ENCODE data around the gene TEDC1.

Gene TEDC1

DNA sequence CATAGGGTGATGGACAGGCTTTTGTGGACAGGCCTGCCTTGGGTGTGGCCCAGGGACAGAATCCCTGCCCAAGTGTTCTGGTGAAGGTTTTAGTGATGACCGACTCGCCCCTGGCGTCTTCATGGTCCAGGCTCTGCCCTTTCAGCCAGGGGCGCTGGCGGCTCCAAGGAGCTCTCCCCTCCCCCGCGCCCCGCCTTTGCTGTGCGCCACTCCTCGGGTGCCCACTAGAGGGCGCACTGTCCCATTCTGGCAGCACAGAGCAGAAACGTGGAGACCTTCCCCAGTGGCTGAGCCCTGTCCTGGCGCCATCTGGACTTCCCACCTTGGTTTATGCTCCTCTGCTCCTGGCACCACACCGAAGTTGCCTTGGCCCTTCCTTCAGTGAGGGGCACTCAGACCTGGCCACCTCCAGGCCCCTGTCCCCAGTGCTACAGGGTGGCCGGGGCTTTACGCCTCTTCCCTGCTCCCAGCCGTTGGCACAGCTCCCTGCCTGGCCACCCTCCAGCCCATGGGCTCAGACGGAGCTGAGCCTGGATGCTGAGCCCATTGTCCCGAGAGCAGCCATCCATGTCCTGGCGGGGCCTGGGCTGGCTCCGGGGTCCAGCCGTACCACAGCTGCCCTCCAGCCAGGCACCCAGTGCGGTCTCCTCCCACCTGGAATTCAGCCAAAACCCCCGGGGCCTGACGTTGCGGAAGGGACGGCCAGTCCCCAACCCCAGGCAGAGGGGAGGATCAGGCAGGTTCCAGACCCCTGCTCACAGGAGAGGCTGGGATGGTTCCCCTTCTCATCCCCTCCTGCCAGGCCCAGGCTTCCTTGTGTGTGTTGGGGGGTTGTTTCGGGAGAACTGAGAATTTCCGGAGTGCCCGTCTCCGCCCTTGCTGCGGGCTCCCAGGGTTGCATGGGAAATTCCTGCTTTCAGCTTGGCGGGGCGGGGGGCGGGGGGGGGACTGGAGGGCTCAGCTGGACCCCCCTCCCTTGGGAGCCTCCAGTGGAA is 9.9 kb upstream of the TEDC1 start (continued):
- TF ChIP-seq ZNF280C (tag by site-specific recombination; IDR thresholded peaks at IDR 0.05) (no peak), TRIM28 (IDR thresholded peaks at IDR 0.05; ENCODE audit: borderline replicate concordance, low read length) (peak; percentile 60; the same call in 1 of the 2 replicates), ZBTB1 (tag by site-specific recombination; IDR thresholded peaks at IDR 0.05) (no peak), ZNF777 (tag by site-specific recombination; IDR thresholded peaks at IDR 0.05; ENCODE audit: borderline replicate concordance) (no peak), SP7 (tag by site-specific recombination; IDR thresholded peaks at IDR 0.05) (peak; percentile 89), TCF7L2 (IDR thresholded peaks at IDR 0.05; ENCODE audit: borderline replicate concordance, low read depth, low read length) (no peak), REPIN1 (tag by site-specific recombination; IDR thresholded peaks at IDR 0.05; ENCODE audit: low read depth) (no peak), ZNF701 (tag by site-specific recombination; IDR thresholded peaks at IDR 0.05) (no peak), ZNF768 (tag by site-specific recombination; IDR thresholded peaks at IDR 0.05) (no peak; the same call in 1 of the 2 replicates), ZNF350 (tag by site-specific recombination; IDR thresholded peaks at IDR 0.05) (no peak), ZNF266 (tag by site-specific recombination; IDR thresholded peaks at IDR 0.05; ENCODE audit: low read depth) (no peak), ZNF830 (tag by site-specific recombination; IDR thresholded peaks at IDR 0.05; ENCODE audit: low read depth) (no peak), ZNF140 (tag by site-specific recombination; IDR thresholded peaks at IDR 0.05) (no peak), ZNF548 (tag by site-specific recombination; IDR thresholded peaks at IDR 0.05) (no peak), ZNF239 (tag by site-specific recombination; IDR thresholded peaks at IDR 0.05) (no peak), ZNF707 (tag by site-specific recombination; IDR thresholded peaks at IDR 0.05) (no peak), ZXDB (tag by site-specific recombination; IDR thresholded peaks at IDR 0.05) (peak; percentile 76; the same call in 1 of the 2 replicates), ZNF391 (tag by site-specific recombination; IDR thresholded peaks at IDR 0.05; ENCODE audit: borderline replicate concordance, low read depth) (peak; percentile 62; the same call in 1 of the 2 replicates), ZNF274 (IDR thresholded peaks at IDR 0.05; ENCODE audit: low read length) (no peak), ZNF274 (tag by site-specific recombination; IDR thresholded peaks at IDR 0.05; ENCODE audit: borderline replicate concordance) (no peak), ZNF560 (tag by site-specific recombination; IDR thresholded peaks at IDR 0.05; ENCODE audit: borderline replicate concordance) (peak; percentile 52; the same call in 1 of the 2 replicates), ZBTB20 (tag by site-specific recombination; IDR thresholded peaks at IDR 0.05) (peak; percentile 85), ZNF776 (tag by site-specific recombination; IDR thresholded peaks at IDR 0.05; ENCODE audit: borderline replicate concordance) (no peak), ZNF398 (tag by site-specific recombination; IDR thresholded peaks at IDR 0.05) (peak; percentile 83), BCL11B (tag by site-specific recombination; IDR thresholded peaks at IDR 0.05; ENCODE audit: low read depth) (peak; percentile 79; the same call in 1 of the 2 replicates), ZNF341 (tag by site-specific recombination; IDR thresholded peaks at IDR 0.05; ENCODE audit: low read depth) (peak; percentile 94), ZNF510 (tag by site-specific recombination; IDR thresholded peaks at IDR 0.05; ENCODE audit: insufficient replicate concordance) (no peak), ZNF76 (tag by site-specific recombination; IDR thresholded peaks at IDR 0.05; ENCODE audit: borderline replicate concordance, low read depth) (peak; percentile 39; the same call in 1 of the 2 replicates)
- TF ChIP-seq, protein P1, sequence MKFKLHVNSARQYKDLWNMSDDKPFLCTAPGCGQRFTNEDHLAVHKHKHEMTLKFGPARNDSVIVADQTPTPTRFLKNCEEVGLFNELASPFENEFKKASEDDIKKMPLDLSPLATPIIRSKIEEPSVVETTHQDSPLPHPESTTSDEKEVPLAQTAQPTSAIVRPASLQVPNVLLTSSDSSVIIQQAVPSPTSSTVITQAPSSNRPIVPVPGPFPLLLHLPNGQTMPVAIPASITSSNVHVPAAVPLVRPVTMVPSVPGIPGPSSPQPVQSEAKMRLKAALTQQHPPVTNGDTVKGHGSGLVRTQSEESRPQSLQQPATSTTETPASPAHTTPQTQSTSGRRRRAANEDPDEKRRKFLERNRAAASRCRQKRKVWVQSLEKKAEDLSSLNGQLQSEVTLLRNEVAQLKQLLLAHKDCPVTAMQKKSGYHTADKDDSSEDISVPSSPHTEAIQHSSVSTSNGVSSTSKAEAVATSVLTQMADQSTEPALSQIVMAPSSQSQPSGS (tag by site-specific recombination; IDR thresholded peaks at IDR 0.05; ENCODE audit: low read depth): no peak
- TF ChIP-seq, protein P2, sequence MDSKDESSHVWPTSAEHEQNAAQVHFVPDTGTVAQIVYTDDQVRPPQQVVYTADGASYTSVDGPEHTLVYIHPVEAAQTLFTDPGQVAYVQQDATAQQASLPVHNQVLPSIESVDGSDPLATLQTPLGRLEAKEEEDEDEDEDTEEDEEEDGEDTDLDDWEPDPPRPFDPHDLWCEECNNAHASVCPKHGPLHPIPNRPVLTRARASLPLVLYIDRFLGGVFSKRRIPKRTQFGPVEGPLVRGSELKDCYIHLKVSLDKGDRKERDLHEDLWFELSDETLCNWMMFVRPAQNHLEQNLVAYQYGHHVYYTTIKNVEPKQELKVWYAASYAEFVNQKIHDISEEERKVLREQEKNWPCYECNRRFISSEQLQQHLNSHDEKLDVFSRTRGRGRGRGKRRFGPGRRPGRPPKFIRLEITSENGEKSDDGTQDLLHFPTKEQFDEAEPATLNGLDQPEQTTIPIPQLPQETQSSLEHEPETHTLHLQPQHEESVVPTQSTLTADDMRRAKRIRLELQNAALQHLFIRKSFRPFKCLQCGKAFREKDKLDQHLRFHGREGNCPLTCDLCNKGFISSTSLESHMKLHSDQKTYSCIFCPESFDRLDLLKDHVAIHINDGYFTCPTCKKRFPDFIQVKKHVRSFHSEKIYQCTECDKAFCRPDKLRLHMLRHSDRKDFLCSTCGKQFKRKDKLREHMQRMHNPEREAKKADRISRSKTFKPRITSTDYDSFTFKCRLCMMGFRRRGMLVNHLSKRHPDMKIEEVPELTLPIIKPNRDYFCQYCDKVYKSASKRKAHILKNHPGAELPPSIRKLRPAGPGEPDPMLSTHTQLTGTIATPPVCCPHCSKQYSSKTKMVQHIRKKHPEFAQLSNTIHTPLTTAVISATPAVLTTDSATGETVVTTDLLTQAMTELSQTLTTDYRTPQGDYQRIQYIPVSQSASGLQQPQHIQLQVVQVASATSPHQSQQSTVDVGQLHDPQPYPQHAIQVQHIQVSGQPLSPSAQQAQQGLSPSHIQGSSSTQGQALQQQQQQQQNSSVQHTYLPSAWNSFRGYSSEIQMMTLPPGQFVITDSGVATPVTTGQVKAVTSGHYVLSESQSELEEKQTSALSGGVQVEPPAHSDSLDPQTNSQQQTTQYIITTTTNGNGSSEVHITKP (tag by site-specific recombination; IDR thresholded peaks at IDR 0.05): no peak; the same call in 1 of the 2 replicates
